CD4-positive, alpha-beta T cell (primary cell): ENCODE results near the gene SHF. TPM values are rescaled to one million over a fixed set of nuclear protein-coding genes. Genes with fewer than 3 reads are reported as not detected.
A peak's percentile ranks its signal among the peaks of the same experiment; 100 is the strongest.

Experiments used
- ATAC-seq: fragments of 200-7000 bp; cut with Tn5 transposase; one replicate; pipeline ENCODE4 v1.10.0; 2022; ENCODE audit warnings: mild to moderate bottlenecking; ENCODE audit not compliant: poor library complexity
- CTCF ChIA-PET: fragments of 350-600 bp; sonication (Branson Sonifier 250); formaldehyde crosslinking; loops from one replicate; lab custom pipeline; 2021; ENCODE audit warnings: antibody characterized with exemption, inconsistent platforms; lab: Charles Lee
- POLR2A ChIA-PET: fragments of 350-600 bp; sonication (Branson Sonifier 250); formaldehyde crosslinking; loops from one replicate; lab custom pipeline; 2021; ENCODE audit warnings: antibody characterized with exemption, inconsistent platforms; lab: Charles Lee
- DNase-seq, 14 experiments: peaks; one replicate each; pipeline ENCODE4 v3.0.0-alpha.2; 2013 to 2020; ENCODE audit warnings: mixed read lengths in 2 of 14
- H3K27ac ChIP-seq, 2 donors: one replicate each; pipeline versions ENCODE4 v1.5.1 to v1.7.0; 2013; ENCODE audit warnings: low read length in 2 of 2, low read depth in 1 of 2, mild to moderate bottlenecking in 1 of 2
- H3K27me3 ChIP-seq, 2 experiments: 1 replicate in 1 of 2; 2 replicates in 1 of 2; pipeline versions ENCODE4 v1.6.1 to v1.7.0; 2013; ENCODE audit warnings: low read length in 2 of 2, control low read depth in 1 of 2, mild to moderate bottlenecking in 1 of 2, moderate library complexity in 1 of 2; ENCODE audit not compliant: insufficient read depth in 2 of 2, control insufficient read depth in 1 of 2
- H3K36me3 ChIP-seq: one replicate; pipeline ENCODE4 v1.6.1; 2013; ENCODE audit warnings: low read length, control low read depth; ENCODE audit not compliant: insufficient read depth
- H3K4me1 ChIP-seq: one replicate; pipeline ENCODE4 v1.6.1; 2013; ENCODE audit warnings: low read length, control low read depth; ENCODE audit not compliant: insufficient read depth
- H3K4me3 ChIP-seq: one replicate; pipeline ENCODE4 v1.5.1; 2013; ENCODE audit warnings: mild to moderate bottlenecking, low read length, moderate library complexity
- H3K9me3 ChIP-seq, 2 experiments: 1 replicate in 1 of 2; 2 replicates in 1 of 2; pipeline versions ENCODE4 v1.6.1 to v1.7.0; 2013; ENCODE audit warnings: low read length in 2 of 2, mild to moderate bottlenecking in 2 of 2, control low read depth in 1 of 2, moderate library complexity in 1 of 2; ENCODE audit not compliant: control insufficient read depth in 1 of 2, insufficient read depth in 1 of 2
- H3K27ac Mint-ChIP-seq: one replicate; pipeline ENCODE4 v1.8.0; 2020; ENCODE audit warnings: mixed read lengths
- H3K27me3 Mint-ChIP-seq: one replicate; pipeline ENCODE4 v1.8.0; 2021; ENCODE audit warnings: mixed read lengths
- H3K36me3 Mint-ChIP-seq: one replicate; pipeline ENCODE4 v1.8.0; 2021; ENCODE audit warnings: low read depth, mixed read lengths
- H3K4me1 Mint-ChIP-seq: one replicate; pipeline ENCODE4 v1.8.0; 2021; ENCODE audit warnings: low read depth, mixed read lengths
- H3K4me3 Mint-ChIP-seq: one replicate; pipeline ENCODE4 v1.8.0; 2020; ENCODE audit warnings: mild to moderate bottlenecking, mixed read lengths
- H3K9me3 Mint-ChIP-seq: one replicate; pipeline ENCODE4 v1.8.0; 2020; ENCODE audit warnings: mixed read lengths
- CTCF ChIP-seq: fragments of 200-600 bp; IDR thresholded peaks from one replicate; pipeline ENCODE4 v1.8.0; 2022; ENCODE audit warnings: antibody characterized with exemption, mild to moderate bottlenecking
- intact Hi-C, 2 experiments: fragments of 100-400 bp; cut with DNase I in 1 of 2; cut with micrococcal nuclease in 1 of 2; formaldehyde crosslinking; loops; one replicate each; pipeline versions ENCODE4 v1.15.1 to v1.9.0; 2023 to 2025; cut with DNase I, micrococcal nuclease
- total RNA-seq, 174 experiments: library from RNA in 2 of 174; stranded (reverse) in 2 of 174; gene quantifications; one replicate each; pipeline ENCODE4 v1.2.3 and lab custom pipeline; 2021 to 2026

The SHF gene
- total RNA-seq, 2 experiments from 2014 or later: 3.7 to 3.9 TPM

GRCh38 chr15:45187578-45187893 is 230 bp downstream of the SHF start:
- intact Hi-C loops: no loop called here
- Histone ChIP-seq H3K27ac (no peak overlapping the region), H3K9me3 (no peaks in the 10 kb centered on the region), H3K4me3 (no peak overlapping the region), H3K36me3 (no peaks in the 10 kb centered on the region), H3K27me3 (no peaks in the 10 kb centered on the region), H3K4me1 (peaks cover 24% of the 10 kb centered on the region)
- TF ChIP-seq CTCF: no peak
- no peak overlapping the region for H3K4me3 Mint-ChIP-seq
- no peaks in the 10 kb centered on the region for H3K27me3 Mint-ChIP-seq
- POLR2A ChIA-PET: interaction anchor here (0.6 to 8.5 kb wide), 6 partner anchors 12 to 762 kb away, joined by 3 to 129 read pairs (median 4); partner anchors contain the start of genes BLOC1S6 and SORD
- CTCF ChIA-PET: interaction anchor here (1.2 to 3.4 kb wide), 3 partner anchors 10 to 69 kb away, joined by 3 to 10 read pairs (median 9); no protein-coding TSS in a partner anchor
- peak overlapping the region; percentile 69 for H3K27ac Mint-ChIP-seq
- no peak for ATAC-seq
- H3K36me3 Mint-ChIP-seq: no peaks in the 10 kb centered on the region
- H3K9me3 Mint-ChIP-seq: no peaks in the 10 kb centered on the region
- DNase-seq: no peak
- peaks cover 12% of the 10 kb centered on the region for H3K4me1 Mint-ChIP-seq

GRCh38 chr15:45186771-45187577 is 792 bp downstream of the SHF start:
- Mint-ChIP-seq H3K4me1 (peaks cover 12% of the 10 kb centered on the region), H3K27ac (peak overlapping the region; percentile 72), H3K27me3 (no peaks in the 10 kb centered on the region), H3K4me3 (peak overlapping the region; percentile 92), H3K36me3 (no peaks in the 10 kb centered on the region), H3K9me3 (no peaks in the 10 kb centered on the region)
- ChIA-PET POLR2A (interaction anchor here (1.1 to 8.5 kb wide), 4 partner anchors 12 to 69 kb away, joined by 3 to 129 read pairs (median 4); no protein-coding TSS in a partner anchor), CTCF (interaction anchor here (0.9 to 3.4 kb wide), 4 partner anchors 11 to 69 kb away, joined by 3 to 10 read pairs (median 6); no protein-coding TSS in a partner anchor)
- H3K4me3 ChIP-seq: peak overlapping the region; percentile 29
- DNase-seq: no peak
- TF ChIP-seq CTCF: no peak
- intact Hi-C loops: no loop called here
- no peak for ATAC-seq
- H3K27me3 ChIP-seq: no peaks in the 10 kb centered on the region
- H3K36me3 ChIP-seq: no peaks in the 10 kb centered on the region
- H3K27ac ChIP-seq: no peak overlapping the region
- no peaks in the 10 kb centered on the region for H3K9me3 ChIP-seq
- H3K4me1 ChIP-seq: peaks cover 24% of the 10 kb centered on the region

- Mint-ChIP-seq H3K27me3 (no peaks in the 10 kb centered on the region), H3K27ac (peak overlapping the region; percentile 72), H3K4me1 (peaks cover 12% of the 10 kb centered on the region), H3K36me3 (no peaks in the 10 kb centered on the region), H3K4me3 (peak overlapping the region; percentile 92), H3K9me3 (no peaks in the 10 kb centered on the region)
- ChIA-PET POLR2A (interaction anchor here (1.1 to 8.5 kb wide), 2 partner anchors 13 to 68 kb away, joined by 3 to 129 read pairs; no protein-coding TSS in a partner anchor), CTCF (interaction anchor here (0.8 to 3.4 kb wide), 5 partner anchors 12 to 19 kb away, joined by 3 to 10 read pairs (median 4); no protein-coding TSS in a partner anchor)
- no peaks in the 10 kb centered on the region for H3K9me3 ChIP-seq
- no peak for TF ChIP-seq CTCF
- intact Hi-C loops: no loop called here
- H3K27me3 ChIP-seq: no peaks in the 10 kb centered on the region
- no peak overlapping the region for H3K4me3 ChIP-seq
- DNase-seq (no peak), ATAC-seq (no peak)
- no peak overlapping the region for H3K27ac ChIP-seq
- no peaks in the 10 kb centered on the region for H3K36me3 ChIP-seq
- peaks cover 24% of the 10 kb centered on the region for H3K4me1 ChIP-seq
These were observed 1.6 kb downstream of the SHF start for GRCh38 chr15:45185903-45186770.
